H1 (cell line): Measurements from ENCODE around the gene NXPH4. TPM values are rescaled to one million over a fixed set of nuclear protein-coding genes. Genes with fewer than 3 reads are reported as not detected.

Experiments used
- ASH2L ChIP-seq: fragments of 200-600, 300-600 bp; sonication (generic); IDR thresholded peaks from one replicate; pipeline ENCODE4 v1.7.1; 2017; ENCODE audit warnings: low read length
- CBX8 ChIP-seq: fragments of 300-800, 300-1000 bp; sonication (generic); IDR thresholded peaks from 2 replicates; pipeline ENCODE4 v1.7.1; 2016; ENCODE audit warnings: low read depth, low read length, borderline replicate concordance
- CHD2 ChIP-seq: IDR thresholded peaks from 2 replicates; pipeline ENCODE4 v1.6.1; 2012; ENCODE audit warnings: low read length, improper control_type of control experiment
- HDAC2 ChIP-seq, 2 experiments: fragments of 300-600 bp in 1 of 2; sonication (generic) in 1 of 2; IDR thresholded peaks; 2 replicates each; pipeline ENCODE4 v1.6.1; 2011 to 2012; ENCODE audit warnings: low read depth in 2 of 2, low read length in 2 of 2, mild to moderate bottlenecking in 2 of 2, moderate library complexity in 2 of 2, borderline replicate concordance in 1 of 2, inconsistent platforms in 1 of 2
- NANOG ChIP-seq: IDR thresholded peaks from 2 replicates; pipeline ENCODE4 v1.6.1; 2011; ENCODE audit warnings: low read length, low read depth, mild to moderate bottlenecking, inconsistent platforms; ENCODE audit not compliant: insufficient read depth, poor library complexity, severe bottlenecking
- RAD21 ChIP-seq, 2 experiments: IDR thresholded peaks in 1 of 2; conservative IDR thresholded peaks in 1 of 2; 2 replicates each; pipeline ENCODE4 v1.6.1; 2011; ENCODE audit warnings: low read depth in 2 of 2, low read length in 2 of 2, improper control_type of control experiment in 1 of 2, inconsistent platforms in 1 of 2, mild to moderate bottlenecking in 1 of 2, moderate library complexity in 1 of 2
- RBBP5 ChIP-seq: IDR thresholded peaks from 2 replicates; pipeline ENCODE4 v1.7.1; 2012; ENCODE audit warnings: low read depth, mild to moderate bottlenecking, inconsistent platforms, low read length, moderate library complexity, borderline replicate concordance
- TAF1 ChIP-seq: IDR thresholded peaks from 2 replicates; pipeline ENCODE4 v1.6.1; 2011; ENCODE audit warnings: mild to moderate bottlenecking, low read depth, low read length
- polyA plus RNA-seq, 7 experiments: library from polyadenylated mRNA; depleted of rRNA in 3 of 7; stranded (reverse) in 5 of 7; unstranded in 2 of 7; fragments of >200 nt in 5 of 7; fragments of 200-250 nt in 2 of 7; gene quantifications; 1 replicate in 5 of 7; 2 replicates in 1 of 7; 4 replicates in 1 of 7; pipeline versions ENCODE4 v1.2.1 to v1.2.3, GENCODE V29; 2011 to 2013; ENCODE audit warnings: missing spikeins in 2 of 7, mixed read lengths in 2 of 7
- total RNA-seq: library from RNA; stranded (reverse); fragmentation: NEBNext Ultra II Directional; extraction: Animal tissue kit (Norgen Biotek cat#: 25700); gene quantifications from 2 replicates; pipeline ENCODE4 v1.2.1, GENCODE V29; 2021
- TF ChIP-seq, protein P1 (sequence below): IDR thresholded peaks from 2 replicates; pipeline ENCODE4 v1.6.1; 2012; ENCODE audit warnings: inconsistent platforms
- TF ChIP-seq, protein P2 (sequence below): fragments of 300-600 bp; sonication (generic); IDR thresholded peaks from 2 replicates; pipeline ENCODE4 v1.7.1; 2012; ENCODE audit warnings: low read length, moderate library complexity, mild to moderate bottlenecking, inconsistent platforms; ENCODE audit not compliant: insufficient replicate concordance

NXPH4 gene
- total and polyA plus RNA-seq, 2 of the 8 experiments (the other 6 are each of a cell fraction or from before 2014, with no cell fraction given), result 0.92 to 1.7 TPM

DNA sequence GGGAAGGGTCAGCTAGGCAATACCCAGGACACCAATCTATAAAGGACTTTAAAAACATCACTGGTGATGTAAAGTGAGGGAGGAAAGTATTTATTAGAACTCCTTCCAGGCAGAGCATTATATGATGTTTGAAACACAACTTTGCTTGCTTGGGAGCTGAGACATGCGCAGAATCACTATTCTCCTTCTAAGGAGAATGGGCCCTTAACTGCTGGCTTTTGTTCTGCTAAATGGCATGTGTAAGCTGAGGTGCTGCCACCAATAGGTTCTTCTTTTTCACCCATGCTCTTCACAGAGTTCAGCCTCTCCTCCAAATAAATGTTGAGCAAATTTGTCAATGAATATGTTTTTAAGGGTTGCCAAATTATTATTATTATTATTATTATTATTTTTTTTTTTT, 30.4 kb downstream of the NXPH4 start (continued):
- TF ChIP-seq RAD21 (IDR thresholded peaks at IDR 0.05 in 1 of 2, conservative IDR thresholded peaks at IDR 0.05 in 1 of 2; ENCODE audit: low read depth in 2 of 2, low read length in 2 of 2), result no peak
- TF ChIP-seq NANOG, result peak; percentile 86
- TF ChIP-seq HDAC2 (IDR thresholded peaks at IDR 0.05; ENCODE audit: borderline replicate concordance in 1 of 2, low read depth in 2 of 2, low read length in 2 of 2), result no peak
- TF ChIP-seq, protein P1, sequence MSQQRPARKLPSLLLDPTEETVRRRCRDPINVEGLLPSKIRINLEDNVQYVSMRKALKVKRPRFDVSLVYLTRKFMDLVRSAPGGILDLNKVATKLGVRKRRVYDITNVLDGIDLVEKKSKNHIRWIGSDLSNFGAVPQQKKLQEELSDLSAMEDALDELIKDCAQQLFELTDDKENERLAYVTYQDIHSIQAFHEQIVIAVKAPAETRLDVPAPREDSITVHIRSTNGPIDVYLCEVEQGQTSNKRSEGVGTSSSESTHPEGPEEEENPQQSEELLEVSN, result no peak
- no peak for TF ChIP-seq TAF1
- TF ChIP-seq, protein P2, sequence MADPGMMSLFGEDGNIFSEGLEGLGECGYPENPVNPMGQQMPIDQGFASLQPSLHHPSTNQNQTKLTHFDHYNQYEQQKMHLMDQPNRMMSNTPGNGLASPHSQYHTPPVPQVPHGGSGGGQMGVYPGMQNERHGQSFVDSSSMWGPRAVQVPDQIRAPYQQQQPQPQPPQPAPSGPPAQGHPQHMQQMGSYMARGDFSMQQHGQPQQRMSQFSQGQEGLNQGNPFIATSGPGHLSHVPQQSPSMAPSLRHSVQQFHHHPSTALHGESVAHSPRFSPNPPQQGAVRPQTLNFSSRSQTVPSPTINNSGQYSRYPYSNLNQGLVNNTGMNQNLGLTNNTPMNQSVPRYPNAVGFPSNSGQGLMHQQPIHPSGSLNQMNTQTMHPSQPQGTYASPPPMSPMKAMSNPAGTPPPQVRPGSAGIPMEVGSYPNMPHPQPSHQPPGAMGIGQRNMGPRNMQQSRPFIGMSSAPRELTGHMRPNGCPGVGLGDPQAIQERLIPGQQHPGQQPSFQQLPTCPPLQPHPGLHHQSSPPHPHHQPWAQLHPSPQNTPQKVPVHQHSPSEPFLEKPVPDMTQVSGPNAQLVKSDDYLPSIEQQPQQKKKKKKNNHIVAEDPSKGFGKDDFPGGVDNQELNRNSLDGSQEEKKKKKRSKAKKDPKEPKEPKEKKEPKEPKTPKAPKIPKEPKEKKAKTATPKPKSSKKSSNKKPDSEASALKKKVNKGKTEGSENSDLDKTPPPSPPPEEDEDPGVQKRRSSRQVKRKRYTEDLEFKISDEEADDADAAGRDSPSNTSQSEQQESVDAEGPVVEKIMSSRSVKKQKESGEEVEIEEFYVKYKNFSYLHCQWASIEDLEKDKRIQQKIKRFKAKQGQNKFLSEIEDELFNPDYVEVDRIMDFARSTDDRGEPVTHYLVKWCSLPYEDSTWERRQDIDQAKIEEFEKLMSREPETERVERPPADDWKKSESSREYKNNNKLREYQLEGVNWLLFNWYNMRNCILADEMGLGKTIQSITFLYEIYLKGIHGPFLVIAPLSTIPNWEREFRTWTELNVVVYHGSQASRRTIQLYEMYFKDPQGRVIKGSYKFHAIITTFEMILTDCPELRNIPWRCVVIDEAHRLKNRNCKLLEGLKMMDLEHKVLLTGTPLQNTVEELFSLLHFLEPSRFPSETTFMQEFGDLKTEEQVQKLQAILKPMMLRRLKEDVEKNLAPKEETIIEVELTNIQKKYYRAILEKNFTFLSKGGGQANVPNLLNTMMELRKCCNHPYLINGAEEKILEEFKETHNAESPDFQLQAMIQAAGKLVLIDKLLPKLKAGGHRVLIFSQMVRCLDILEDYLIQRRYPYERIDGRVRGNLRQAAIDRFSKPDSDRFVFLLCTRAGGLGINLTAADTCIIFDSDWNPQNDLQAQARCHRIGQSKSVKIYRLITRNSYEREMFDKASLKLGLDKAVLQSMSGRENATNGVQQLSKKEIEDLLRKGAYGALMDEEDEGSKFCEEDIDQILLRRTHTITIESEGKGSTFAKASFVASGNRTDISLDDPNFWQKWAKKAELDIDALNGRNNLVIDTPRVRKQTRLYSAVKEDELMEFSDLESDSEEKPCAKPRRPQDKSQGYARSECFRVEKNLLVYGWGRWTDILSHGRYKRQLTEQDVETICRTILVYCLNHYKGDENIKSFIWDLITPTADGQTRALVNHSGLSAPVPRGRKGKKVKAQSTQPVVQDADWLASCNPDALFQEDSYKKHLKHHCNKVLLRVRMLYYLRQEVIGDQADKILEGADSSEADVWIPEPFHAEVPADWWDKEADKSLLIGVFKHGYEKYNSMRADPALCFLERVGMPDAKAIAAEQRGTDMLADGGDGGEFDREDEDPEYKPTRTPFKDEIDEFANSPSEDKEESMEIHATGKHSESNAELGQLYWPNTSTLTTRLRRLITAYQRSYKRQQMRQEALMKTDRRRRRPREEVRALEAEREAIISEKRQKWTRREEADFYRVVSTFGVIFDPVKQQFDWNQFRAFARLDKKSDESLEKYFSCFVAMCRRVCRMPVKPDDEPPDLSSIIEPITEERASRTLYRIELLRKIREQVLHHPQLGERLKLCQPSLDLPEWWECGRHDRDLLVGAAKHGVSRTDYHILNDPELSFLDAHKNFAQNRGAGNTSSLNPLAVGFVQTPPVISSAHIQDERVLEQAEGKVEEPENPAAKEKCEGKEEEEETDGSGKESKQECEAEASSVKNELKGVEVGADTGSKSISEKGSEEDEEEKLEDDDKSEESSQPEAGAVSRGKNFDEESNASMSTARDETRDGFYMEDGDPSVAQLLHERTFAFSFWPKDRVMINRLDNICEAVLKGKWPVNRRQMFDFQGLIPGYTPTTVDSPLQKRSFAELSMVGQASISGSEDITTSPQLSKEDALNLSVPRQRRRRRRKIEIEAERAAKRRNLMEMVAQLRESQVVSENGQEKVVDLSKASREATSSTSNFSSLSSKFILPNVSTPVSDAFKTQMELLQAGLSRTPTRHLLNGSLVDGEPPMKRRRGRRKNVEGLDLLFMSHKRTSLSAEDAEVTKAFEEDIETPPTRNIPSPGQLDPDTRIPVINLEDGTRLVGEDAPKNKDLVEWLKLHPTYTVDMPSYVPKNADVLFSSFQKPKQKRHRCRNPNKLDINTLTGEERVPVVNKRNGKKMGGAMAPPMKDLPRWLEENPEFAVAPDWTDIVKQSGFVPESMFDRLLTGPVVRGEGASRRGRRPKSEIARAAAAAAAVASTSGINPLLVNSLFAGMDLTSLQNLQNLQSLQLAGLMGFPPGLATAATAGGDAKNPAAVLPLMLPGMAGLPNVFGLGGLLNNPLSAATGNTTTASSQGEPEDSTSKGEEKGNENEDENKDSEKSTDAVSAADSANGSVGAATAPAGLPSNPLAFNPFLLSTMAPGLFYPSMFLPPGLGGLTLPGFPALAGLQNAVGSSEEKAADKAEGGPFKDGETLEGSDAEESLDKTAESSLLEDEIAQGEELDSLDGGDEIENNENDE, result no peak
- no peak for TF ChIP-seq CBX8
- TF ChIP-seq RBBP5, result no peak
- TF ChIP-seq ASH2L, result no peak
- TF ChIP-seq CHD2, result no peak
